ENCODE results near the gene DARS1.
A peak's percentile ranks its signal among the peaks of the same experiment; 100 is the strongest.

The DARS1 gene

DNA sequence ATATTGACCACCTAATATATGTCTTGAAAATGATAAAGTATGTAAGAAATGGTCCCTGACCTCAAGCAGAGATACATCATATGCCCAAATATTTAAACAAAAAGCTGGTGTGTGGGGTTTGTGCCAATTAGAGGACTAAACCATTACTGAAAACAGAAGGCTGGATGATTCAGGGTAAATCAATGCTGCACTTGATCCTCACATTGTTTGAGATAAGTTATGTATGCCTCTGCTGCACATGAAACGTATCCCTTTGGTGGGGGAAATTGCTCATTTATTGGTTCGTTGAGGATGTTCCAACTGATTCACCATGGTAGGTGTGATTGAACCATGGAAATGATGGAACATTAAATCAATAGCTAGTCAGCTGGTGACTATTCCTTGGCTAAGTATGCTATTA is 24.7 kb upstream of the DARS1 start:
- Histone ChIP-seq H3K9me2 (ENCODE audit: low read depth, low read length) (no peaks in the 10 kb centered on the region), H4K20me1 (ENCODE audit: insufficient read depth, low read length) (no peaks in the 10 kb centered on the region), H3K9me3 (ENCODE audit: low read length) (no peaks in the 10 kb centered on the region), H3K79me2 (ENCODE audit: insufficient read depth, low read length) (no peaks in the 10 kb centered on the region), H3K4me3 (ENCODE audit: low read depth, low read length, poor library complexity, severe bottlenecking) (no peak overlapping the region), H3K4me2 (ENCODE audit: low read length) (no peak overlapping the region), H3F3A (ENCODE audit: insufficient read depth, low read length) (no peaks in the 10 kb centered on the region), H3K27me3 (ENCODE audit: insufficient read depth, low read length) (no peaks in the 10 kb centered on the region), H2AFZ (ENCODE audit: low read length) (no peak overlapping the region), H3K4me1 (ENCODE audit: insufficient read depth, low read length, severe bottlenecking) (peaks cover 38% of the 10 kb centered on the region), H3K27ac (ENCODE audit: low read depth, low read length, poor library complexity, severe bottlenecking) (no peak overlapping the region), H3K36me3 (ENCODE audit: insufficient read depth, low read length) (no peaks in the 10 kb centered on the region), H3K9ac (ENCODE audit: low read length) (no peak overlapping the region)
- TF ChIP-seq EZH2 (IDR thresholded peaks at IDR 0.05; ENCODE audit: borderline replicate concordance, low read length): no peak
- TF ChIP-seq, protein P1, sequence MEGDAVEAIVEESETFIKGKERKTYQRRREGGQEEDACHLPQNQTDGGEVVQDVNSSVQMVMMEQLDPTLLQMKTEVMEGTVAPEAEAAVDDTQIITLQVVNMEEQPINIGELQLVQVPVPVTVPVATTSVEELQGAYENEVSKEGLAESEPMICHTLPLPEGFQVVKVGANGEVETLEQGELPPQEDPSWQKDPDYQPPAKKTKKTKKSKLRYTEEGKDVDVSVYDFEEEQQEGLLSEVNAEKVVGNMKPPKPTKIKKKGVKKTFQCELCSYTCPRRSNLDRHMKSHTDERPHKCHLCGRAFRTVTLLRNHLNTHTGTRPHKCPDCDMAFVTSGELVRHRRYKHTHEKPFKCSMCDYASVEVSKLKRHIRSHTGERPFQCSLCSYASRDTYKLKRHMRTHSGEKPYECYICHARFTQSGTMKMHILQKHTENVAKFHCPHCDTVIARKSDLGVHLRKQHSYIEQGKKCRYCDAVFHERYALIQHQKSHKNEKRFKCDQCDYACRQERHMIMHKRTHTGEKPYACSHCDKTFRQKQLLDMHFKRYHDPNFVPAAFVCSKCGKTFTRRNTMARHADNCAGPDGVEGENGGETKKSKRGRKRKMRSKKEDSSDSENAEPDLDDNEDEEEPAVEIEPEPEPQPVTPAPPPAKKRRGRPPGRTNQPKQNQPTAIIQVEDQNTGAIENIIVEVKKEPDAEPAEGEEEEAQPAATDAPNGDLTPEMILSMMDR (IDR thresholded peaks at IDR 0.05; ENCODE audit: low read length): no peak

DNA sequence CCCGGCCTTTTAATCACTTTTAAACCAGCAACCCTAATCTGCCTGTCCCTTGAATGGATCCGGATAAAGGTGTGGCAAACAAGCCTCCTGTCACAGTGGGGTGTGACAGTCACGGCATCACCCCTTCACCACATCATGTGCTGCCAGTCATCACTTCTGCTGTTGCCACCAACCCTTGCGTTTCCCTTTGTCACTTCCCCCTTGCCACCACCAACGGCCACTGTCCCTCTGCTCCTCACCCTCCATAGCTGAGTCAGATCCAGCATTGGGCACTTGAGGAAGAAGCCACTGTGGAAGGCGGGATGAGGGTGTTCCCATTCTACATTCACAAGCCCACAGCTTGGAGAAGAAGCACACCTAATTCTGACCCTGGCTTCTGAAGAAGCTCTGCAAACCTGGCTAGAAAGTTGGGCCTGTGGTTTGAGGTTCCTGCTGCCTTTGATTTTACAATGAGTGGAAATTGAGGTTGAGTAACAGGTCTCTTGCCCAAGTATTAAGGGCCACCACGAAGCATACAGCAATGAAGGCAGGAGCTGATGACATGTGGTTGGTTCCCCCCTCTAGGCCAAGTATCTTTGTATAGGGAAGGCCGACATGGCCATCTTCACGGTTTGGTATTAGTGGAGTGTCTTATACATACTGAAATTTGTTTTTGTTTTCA is 22.9 kb upstream of the DARS1 start:
- Histone ChIP-seq H3K9me3 (ENCODE audit: low read length) (no peaks in the 10 kb centered on the region), H3K79me2 (ENCODE audit: insufficient read depth, low read length) (no peaks in the 10 kb centered on the region), H3K36me3 (ENCODE audit: insufficient read depth, low read length) (no peaks in the 10 kb centered on the region), H3K9ac (ENCODE audit: low read length) (no peak overlapping the region; the same call in 1 of the 2 replicates), H3K27me3 (ENCODE audit: insufficient read depth, low read length) (no peaks in the 10 kb centered on the region), H4K20me1 (ENCODE audit: insufficient read depth, low read length) (no peaks in the 10 kb centered on the region), H2AFZ (ENCODE audit: low read length) (no peak overlapping the region), H3K4me1 (ENCODE audit: insufficient read depth, low read length, severe bottlenecking) (peaks cover 42% of the 10 kb centered on the region), H3K9me2 (ENCODE audit: low read depth, low read length) (no peaks in the 10 kb centered on the region), H3F3A (ENCODE audit: insufficient read depth, low read length) (no peaks in the 10 kb centered on the region), H3K4me2 (ENCODE audit: low read length) (no peak overlapping the region; the same call in 1 of the 2 replicates), H3K4me3 (ENCODE audit: low read depth, low read length, poor library complexity, severe bottlenecking) (no peak overlapping the region), H3K27ac (ENCODE audit: low read depth, low read length, poor library complexity, severe bottlenecking) (peak overlapping the region; percentile 82)
- TF ChIP-seq, protein P1 (IDR thresholded peaks at IDR 0.05; ENCODE audit: low read length): no peak
- TF ChIP-seq EZH2 (IDR thresholded peaks at IDR 0.05; ENCODE audit: borderline replicate concordance, low read length): no peak

DNA sequence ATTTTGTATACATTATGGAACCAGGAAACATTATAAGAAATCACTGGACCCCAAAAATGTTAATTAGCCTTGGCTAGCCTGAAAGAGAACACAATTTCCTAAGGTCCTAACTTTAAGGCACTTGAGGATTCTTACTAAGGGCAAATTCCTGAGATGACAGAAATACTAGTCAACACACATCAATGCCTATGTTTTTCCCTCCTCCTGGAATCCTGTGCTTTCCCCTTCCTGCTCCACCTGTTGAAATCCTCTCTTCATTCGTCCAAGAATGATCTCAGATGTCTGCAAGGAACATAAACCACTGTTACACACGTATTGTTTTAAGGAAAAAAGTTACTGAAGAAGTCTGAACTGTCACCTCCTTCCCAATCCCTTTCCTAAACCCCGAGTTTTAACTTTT is 21.2 kb upstream of the DARS1 start:
- H3K9me2 ChIP-seq (ENCODE audit: low read depth, low read length): no peaks in the 10 kb centered on the region
- no peaks in the 10 kb centered on the region for H4K20me1 ChIP-seq (ENCODE audit: insufficient read depth, low read length)
- H3K27me3 ChIP-seq (ENCODE audit: insufficient read depth, low read length): no peaks in the 10 kb centered on the region
- H3F3A ChIP-seq (ENCODE audit: insufficient read depth, low read length): no peaks in the 10 kb centered on the region
- no peaks in the 10 kb centered on the region for H3K79me2 ChIP-seq (ENCODE audit: insufficient read depth, low read length)
- H3K27ac ChIP-seq (ENCODE audit: low read depth, low read length, poor library complexity, severe bottlenecking): peak overlapping the region; percentile 82
- no peaks in the 10 kb centered on the region for H3K36me3 ChIP-seq (ENCODE audit: insufficient read depth, low read length)
- H3K4me3 ChIP-seq (ENCODE audit: low read depth, low read length, poor library complexity, severe bottlenecking): no peak overlapping the region
- TF ChIP-seq EZH2 (IDR thresholded peaks at IDR 0.05; ENCODE audit: borderline replicate concordance, low read length): no peak
- TF ChIP-seq, protein P1 (IDR thresholded peaks at IDR 0.05; ENCODE audit: low read length): no peak
- H3K9me3 ChIP-seq (ENCODE audit: low read length): no peaks in the 10 kb centered on the region
- H3K9ac ChIP-seq (ENCODE audit: low read length): peak overlapping the region; percentile 14; the same call in 1 of the 2 replicates
- H3K4me2 ChIP-seq (ENCODE audit: low read length): no peak overlapping the region
- H2AFZ ChIP-seq (ENCODE audit: low read length): no peak overlapping the region
- peaks cover 42% of the 10 kb centered on the region for H3K4me1 ChIP-seq (ENCODE audit: insufficient read depth, low read length, severe bottlenecking)
